HepG2 (cell line): Measurements from ENCODE around the gene RAB14. TPM values are rescaled to one million over a fixed set of nuclear protein-coding genes. Genes with fewer than 3 reads are reported as not detected.
"Not testable (repeated sequence)": the region's sequence is repeated elsewhere in the genome, so short reads cannot be mapped to it uniquely, and the experiment has no call there.

Experiments used
- ATAC-seq: fragments of 200-7000 bp; cut with Tn5 transposase; 3 replicates; pipeline ENCODE4 v1.9.1; 2020; ENCODE audit warnings: mild to moderate bottlenecking, moderate library complexity
- BruUV-seq: library from RNA; stranded (reverse); fragments of 400-500 nt; replicated peaks from 2 replicates; lab custom pipeline; 2021; lab: Mats Ljungman, UMichigan
- CTCF ChIA-PET: fragments of 300-600 bp; formaldehyde crosslinking; extraction: SDS; loops from one replicate; lab custom pipeline; 2021; ENCODE audit warnings: low total read pairs, inconsistent platforms, low intra/inter-chr PET ratio; lab: Yijun Ruan, JAX
- POLR2A ChIA-PET: fragments of 350-600 bp; sonication (Branson Sonifier 250); formaldehyde crosslinking; loops from one replicate; lab custom pipeline; 2020; ENCODE audit warnings: antibody characterized with exemption, inconsistent platforms; lab: Yijun Ruan, JAX
- DNase-seq: peaks from one replicate; pipeline ENCODE4 v3.0.0-alpha.2; 2015; ENCODE audit warnings: low spot score
- FAIRE-seq: peaks from 3 replicates; lab custom pipeline; 2011; peaks lifted over from hg19 to GRCh38; lab: Jason Lieb, UNC
- H2AFZ ChIP-seq: one replicate; pipeline ENCODE4 v1.6.1; 2011; ENCODE audit warnings: low read length, inconsistent platforms
- H3K27ac ChIP-seq: fragments of 300-600 bp; 3 replicates; pipeline ENCODE4 v1.8.0; 2011; ENCODE audit warnings: mixed run types, mild to moderate bottlenecking, mixed read lengths, low read length, inconsistent platforms; ENCODE audit not compliant: insufficient read depth; ENCODE audit errors: extremely low read length
- H3K27me3 ChIP-seq, 2 experiments: fragments of 200-600 bp in 1 of 2; 2 replicates in 1 of 2; 3 replicates in 1 of 2; pipeline versions ENCODE4 v1.6.0 to v1.8.0; 2011; ENCODE audit warnings: low read length in 2 of 2, mild to moderate bottlenecking in 2 of 2, moderate library complexity in 2 of 2, inconsistent platforms in 1 of 2; ENCODE audit not compliant: insufficient read depth in 2 of 2, control insufficient read depth in 1 of 2
- H3K36me3 ChIP-seq, 2 experiments: fragments of 200-600 bp in 1 of 2; replicated peaks in 1 of 2; 2 replicates in 1 of 2; 3 replicates in 1 of 2; pipeline versions ENCODE4 v1.5.1 to v1.8.0; 2011; ENCODE audit warnings: low read length in 2 of 2, inconsistent platforms in 1 of 2; ENCODE audit not compliant: insufficient read depth in 2 of 2, control insufficient read depth in 1 of 2
- H3K4me1 ChIP-seq: 2 replicates; pipeline ENCODE4 v1.5.1; 2012; ENCODE audit warnings: low read length, inconsistent platforms; ENCODE audit not compliant: insufficient read depth
- H3K4me2 ChIP-seq: 2 replicates; pipeline ENCODE4 v1.6.0; 2011; ENCODE audit warnings: low read depth, low read length, inconsistent platforms
- H3K4me3 ChIP-seq, 3 experiments: fragments of 200-600 bp in 1 of 3; sonication (generic), shearing (Covaris generic) in 1 of 3; replicated peaks in 1 of 3; 2 replicates each; pipeline ENCODE4 v1.5.1; 2011 to 2016; ENCODE audit warnings: low read length in 3 of 3, inconsistent platforms in 2 of 3, low read depth in 2 of 3, mild to moderate bottlenecking in 2 of 3, control low read depth in 1 of 3, mixed read lengths in 1 of 3; ENCODE audit not compliant: insufficient read depth in 1 of 3
- H3K79me2 ChIP-seq: one replicate; pipeline ENCODE4 v1.6.1; 2011; ENCODE audit warnings: low read length, inconsistent platforms; ENCODE audit not compliant: insufficient read depth
- H3K9ac ChIP-seq: 2 replicates; pipeline ENCODE4 v1.6.0; 2011; ENCODE audit warnings: mild to moderate bottlenecking, low read depth, low read length, inconsistent platforms; ENCODE audit not compliant: insufficient read depth
- H3K9me3 ChIP-seq: 2 replicates; pipeline ENCODE4 v1.5.1; 2012; ENCODE audit warnings: mild to moderate bottlenecking, low read length
- H4K20me1 ChIP-seq: 2 replicates; pipeline ENCODE4 v1.6.0; 2011; ENCODE audit warnings: inconsistent platforms, mild to moderate bottlenecking, low read length, moderate library complexity; ENCODE audit not compliant: insufficient read depth
- ELF3 ChIP-seq: IDR thresholded peaks from 2 replicates; pipeline ENCODE4 v1.6.1; 2016; ENCODE audit warnings: missing genetic modification reagents, missing compliant biosample characterization
- EP300 ChIP-seq, 3 experiments: sonication (generic) in 1 of 3; formaldehyde crosslinking in 1 of 3; IDR thresholded peaks; 2 replicates each; pipeline versions ENCODE4 v1.5.1 to v1.6.1; 2011 to 2020; ENCODE audit warnings: low read depth in 2 of 3, low read length in 2 of 3, borderline replicate concordance in 1 of 3, improper control_type of control experiment in 1 of 3, mild to moderate bottlenecking in 1 of 3, missing genetic modification reagents in 1 of 3, moderate library complexity in 1 of 3
- ERF ChIP-seq: IDR thresholded peaks from 2 replicates; pipeline ENCODE4 v1.6.1; 2018; ENCODE audit warnings: missing biosample characterization, missing genetic modification reagents
- FOXA1 ChIP-seq, 2 experiments: fragments of 450-650 bp in 1 of 2; sonication (generic) in 1 of 2; formaldehyde crosslinking in 1 of 2; IDR thresholded peaks; 2 replicates each; pipeline versions ENCODE4 v1.4.0 to v1.6.1; 2016 to 2020; ENCODE audit warnings: missing genetic modification reagents in 1 of 2
- GATAD2A ChIP-seq: IDR thresholded peaks from 2 replicates; pipeline ENCODE4 v1.6.1; 2016
- HNF4A ChIP-seq: sonication (generic); formaldehyde crosslinking; IDR thresholded peaks from 2 replicates; pipeline ENCODE4 v1.4.0; 2020; ENCODE audit warnings: missing genetic modification reagents
- KLF6 ChIP-seq: IDR thresholded peaks from 2 replicates; pipeline ENCODE4 v1.8.0; 2016; ENCODE audit warnings: missing biosample characterization, missing genetic modification reagents
- NCOA2 ChIP-seq: sonication (generic); formaldehyde crosslinking; IDR thresholded peaks from 2 replicates; pipeline ENCODE4 v1.8.0; 2022; ENCODE audit warnings: inconsistent platforms
- NCOR1 ChIP-seq: fragments of 200-600 bp; sonication (generic); IDR thresholded peaks from 2 replicates; pipeline ENCODE4 v1.7.0; 2017; ENCODE audit warnings: antibody characterized with exemption, low read length, borderline replicate concordance
- NFKBIZ ChIP-seq: IDR thresholded peaks from 2 replicates; pipeline ENCODE4 v1.6.1; 2018; ENCODE audit warnings: missing genetic modification reagents, missing compliant biosample characterization
- PAXIP1 ChIP-seq: sonication (generic); formaldehyde crosslinking; conservative IDR thresholded peaks from 2 replicates; pipeline ENCODE4 v1.4.0; 2020; ENCODE audit warnings: mild to moderate bottlenecking, missing genetic modification reagents, moderate library complexity
- PITX1 ChIP-seq: sonication (generic); formaldehyde crosslinking; IDR thresholded peaks from 2 replicates; pipeline ENCODE4 v1.5.1; 2020; ENCODE audit warnings: mild to moderate bottlenecking, missing genetic modification reagents
- RCOR2 ChIP-seq: IDR thresholded peaks from 2 replicates; pipeline ENCODE4 v1.6.1; 2016; ENCODE audit warnings: missing biosample characterization, missing genetic modification reagents
- SALL1 ChIP-seq: sonication (generic); formaldehyde crosslinking; IDR thresholded peaks from 2 replicates; pipeline ENCODE4 v1.8.0; 2022; ENCODE audit warnings: mild to moderate bottlenecking, missing genetic modification reagents
- SAP130 ChIP-seq: IDR thresholded peaks from 2 replicates; pipeline ENCODE4 v1.6.1; 2016; ENCODE audit warnings: low read depth
- SMAD3 ChIP-seq: sonication (generic); formaldehyde crosslinking; IDR thresholded peaks from 2 replicates; pipeline ENCODE4 v1.4.0; 2020; ENCODE audit warnings: missing genetic modification reagents
- TBL1XR1 ChIP-seq: fragments of 150-350 bp; IDR thresholded peaks from 2 replicates; pipeline ENCODE4 v1.6.1; 2014; ENCODE audit warnings: borderline replicate concordance, low read length; ENCODE audit not compliant: partially characterized antibody
- ZNF317 ChIP-seq: sonication (generic); formaldehyde crosslinking; IDR thresholded peaks from 2 replicates; pipeline ENCODE4 v1.5.0; 2020; ENCODE audit warnings: mild to moderate bottlenecking, missing genetic modification reagents
- ZNF331 ChIP-seq: sonication (generic); formaldehyde crosslinking; IDR thresholded peaks from 2 replicates; pipeline ENCODE4 v1.4.0; 2020; ENCODE audit warnings: missing genetic modification reagents
- WGBS: methylation state at CpG from one replicate; pipeline ENCODE4 v1.1.6; 2017; ENCODE audit warnings: low lambda C conversion rate; 5-methylcytosine and 5-hydroxymethylcytosine counted together
- in situ Hi-C: cut with HindIII; loops from 2 replicates; pipeline ENCODE4 v1.10.0; 2017; ENCODE audit warnings: low pct_unique_long_range_greater_than_20kb; ENCODE audit not compliant: extremely low pct_ligation_motif_present
- intact Hi-C: fragments of 100-400 bp; cut with micrococcal nuclease; formaldehyde crosslinking; loops from one replicate; pipeline ENCODE4 v1.10.0; 2022; ENCODE audit not compliant: unreplicated experiment
- polyA plus RNA-seq, 8 experiments: library from polyadenylated mRNA; depleted of rRNA in 3 of 8; stranded (reverse) in 7 of 8; unstranded in 1 of 8; fragments of >200 nt; fragmentation: Illumina TruSeq in 4 of 8; extraction: Trizol in 4 of 8; gene quantifications; 2 replicates each; pipeline versions ENCODE4 v1.2.1 to v1.2.3, GENCODE V29; 2011 to 2016; ENCODE audit warnings: low read depth in 4 of 8, missing spikeins in 1 of 8, mixed read lengths in 1 of 8; ENCODE audit not compliant: insufficient read depth in 1 of 8
- total RNA-seq, 5 experiments: library from RNA; depleted of rRNA; stranded (reverse); fragments of >200 nt; fragmentation: Illumina TruSeq; extraction: Trizol; gene quantifications; 2 replicates each; pipeline ENCODE4 v1.2.3, GENCODE V29; 2016; ENCODE audit warnings: low read depth in 1 of 5

RAB14 gene
- total and polyA plus RNA-seq, 2 of the 13 experiments (the other 11 are each of a cell fraction or from before 2014, with no cell fraction given): 17.4 to 19.3 TPM

- in situ Hi-C loops; CTCF ChIA-PET; H3K36me3 ChIP-seq; intact Hi-C loops; H3K9ac ChIP-seq; BruUV-seq; H3K27me3 ChIP-seq; H3K9me3 ChIP-seq; POLR2A ChIA-PET; H2AFZ ChIP-seq; H4K20me1 ChIP-seq; H3K4me3 ChIP-seq; TF ChIP-seq EP300 (CRISPR knock-in tag; IDR thresholded peaks at IDR 0.05; ENCODE audit: borderline replicate concordance): not testable (repeated sequence)
- ATAC-seq (peak; percentile 74), DNase-seq (peak; percentile 70), FAIRE-seq (peak; percentile 79)
- peaks cover 66% of the 10 kb centered on the region for H3K4me1 ChIP-seq
- H3K4me2 ChIP-seq: peak overlapping the region; percentile 35; the same call in 1 of the 2 replicates
- WGBS: 11% methylated on average over 1 of the region's 1 CpG
- peak overlapping the region; percentile 31 for H3K27ac ChIP-seq
- H3K79me2 ChIP-seq: peaks cover 25% of the 10 kb centered on the region
- TF ChIP-seq SALL1 (CRISPR knock-in tag) (peak; percentile 41; the same call in 1 of the 2 replicates), ZNF331 (CRISPR knock-in tag) (peak; percentile 21; the same call in 1 of the 2 replicates), ELF3 (peak; percentile 48; the same call in 1 of the 2 replicates), PAXIP1 (CRISPR knock-in tag) (peak; percentile 73), ZNF317 (CRISPR knock-in tag) (0 out of 2 replicates have a peak, but pooled peaks have one; percentile 8), KLF6 (CRISPR knock-in tag) (0 out of 2 replicates have a peak, but pooled peaks have one; percentile 17), RCOR2 (0 out of 2 replicates have a peak, but pooled peaks have one; percentile 16), NCOR1 (peak; percentile 17; the same call in 1 of the 2 replicates), GATAD2A (peak; percentile 92), SAP130 (CRISPR knock-in tag) (peak; percentile 67), NFKBIZ (0 out of 2 replicates have a peak, but pooled peaks have one; percentile 28), SMAD3 (CRISPR knock-in tag) (peak; percentile 68; the same call in 1 of the 2 replicates), FOXA1 (IDR thresholded peaks at IDR 0.05) (peak; percentile 53; the same call in 1 of the 2 replicates), FOXA1 (CRISPR knock-in tag; IDR thresholded peaks at IDR 0.05) (peak; percentile 72; the same call in 1 of the 2 replicates), NCOA2 (CRISPR knock-in tag) (peak; percentile 77; the same call in 1 of the 2 replicates), TBL1XR1 (peak; percentile 52), HNF4A (peak; percentile 37; the same call in 1 of the 2 replicates), EP300 (IDR thresholded peaks at IDR 0.05; ENCODE audit: low read depth in 2 of 2, low read length in 2 of 2) (peak in 1 of 2 experiments; percentile 66; a peak in 2 of 4 replicates), ERF (CRISPR knock-in tag) (0 out of 2 replicates have a peak, but pooled peaks have one; percentile 38), PITX1 (CRISPR knock-in tag) (0 out of 2 replicates have a peak, but pooled peaks have one; percentile 22)
Observed at GRCh38 chr9:121179373-121179721, 22.3 kb downstream of the RAB14 start.
